ENCODE measurements around the gene LY86. TPM values are rescaled to one million over a fixed set of nuclear protein-coding genes. Genes with fewer than 3 reads are reported as not detected.
"Not testable (repeated sequence)": the region's sequence is repeated elsewhere in the genome, so short reads cannot be mapped to it uniquely, and the experiment has no call there.

The LY86 gene
- total and polyA plus RNA-seq, 2 donors = 13.4 to 17.1 TPM

DNA sequence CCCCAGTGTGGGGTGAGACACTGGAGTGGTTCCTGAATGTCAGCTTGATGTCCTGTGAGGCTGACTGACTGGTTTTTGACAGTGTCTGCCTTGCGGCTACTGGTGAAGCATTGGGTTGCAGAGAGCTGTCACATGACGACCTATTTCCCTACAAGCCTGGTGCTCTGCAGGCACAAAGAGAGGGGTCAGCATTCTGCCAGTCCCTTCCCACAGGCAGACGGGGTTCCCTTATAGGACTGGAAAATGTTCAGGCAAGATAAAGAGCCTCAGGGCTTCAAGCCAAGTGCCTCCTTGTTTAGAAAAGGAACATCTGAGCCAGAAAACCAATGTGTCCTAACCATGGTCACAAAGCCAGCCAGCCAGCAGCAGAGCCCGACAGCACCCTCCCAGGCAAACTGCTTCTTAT lies 11.0 kb downstream of the LY86 start:
- Histone ChIP-seq H3K4me3 (ENCODE audit: low read length in 2 of 2) (no peak overlapping the region), H3K27ac (ENCODE audit: low read depth in 1 of 2, low read length in 1 of 2) (no peak overlapping the region), H3K4me1 (ENCODE audit: control insufficient read depth in 2 of 2, insufficient read depth in 2 of 2, low read length in 2 of 2) (peaks cover 0 to 31% of the 10 kb centered on the region in 2 donors), H3K9me3 (ENCODE audit: control insufficient read depth in 2 of 2, insufficient read depth in 1 of 2, low read length in 1 of 2) (no peaks in the 10 kb centered on the region), H3K27me3 (ENCODE audit: control insufficient read depth in 2 of 2, insufficient read depth in 1 of 2, low read length in 1 of 2) (no peaks in the 10 kb centered on the region), H3K36me3 (ENCODE audit: control insufficient read depth in 2 of 2, insufficient read depth in 2 of 2, low read length in 1 of 2) (no peaks in the 10 kb centered on the region)
- WGBS = 94% methylated on average over 4 of the region's 4 CpGs
- no peak for DNase-seq (ENCODE audit: low read depth in 6 of 9, low spot score in 9 of 9)

- WGBS = 82% methylated on average over 4 of the region's 4 CpGs
- H3K27me3 ChIP-seq (ENCODE audit: control insufficient read depth in 2 of 2, insufficient read depth in 1 of 2, low read length in 1 of 2) = no peaks in the 10 kb centered on the region
- H3K4me3 ChIP-seq (ENCODE audit: low read length in 2 of 2) = no peak overlapping the region
- no peak overlapping the region for H3K27ac ChIP-seq (ENCODE audit: low read depth in 1 of 2, low read length in 1 of 2)
- H3K9me3 ChIP-seq (ENCODE audit: control insufficient read depth in 2 of 2, insufficient read depth in 1 of 2, low read length in 1 of 2) = peaks cover 0 to under 1% of the 10 kb centered on the region in 2 donors
- no peak for DNase-seq (ENCODE audit: low read depth in 6 of 9, low spot score in 9 of 9)
- H3K4me1 ChIP-seq (ENCODE audit: control insufficient read depth in 2 of 2, insufficient read depth in 2 of 2, low read length in 2 of 2) = peaks cover 0 to 23% of the 10 kb centered on the region in 2 donors
- H3K36me3 ChIP-seq (ENCODE audit: control insufficient read depth in 2 of 2, insufficient read depth in 2 of 2, low read length in 1 of 2) = no peaks in the 10 kb centered on the region
These were observed 12.4 kb downstream of the LY86 start for GRCh38 chr6:6600875-6601274.

GRCh38 chr6:6602262-6602661 lies 13.7 kb downstream of the LY86 start:
- Histone ChIP-seq H3K4me1 (ENCODE audit: control insufficient read depth in 2 of 2, insufficient read depth in 2 of 2, low read length in 2 of 2) (peaks cover 0 to 12% of the 10 kb centered on the region in 2 donors), H3K27me3 (ENCODE audit: control insufficient read depth in 2 of 2, insufficient read depth in 1 of 2, low read length in 1 of 2) (no peaks in the 10 kb centered on the region), H3K4me3 (ENCODE audit: low read length in 2 of 2) (no peak overlapping the region), H3K27ac (ENCODE audit: low read depth in 1 of 2, low read length in 1 of 2) (no peak overlapping the region), H3K36me3 (ENCODE audit: control insufficient read depth in 2 of 2, insufficient read depth in 2 of 2, low read length in 1 of 2) (no peaks in the 10 kb centered on the region), H3K9me3 (ENCODE audit: control insufficient read depth in 2 of 2, insufficient read depth in 1 of 2, low read length in 1 of 2) (peaks cover 0 to 5% of the 10 kb centered on the region in 2 donors)
- 97% methylated on average over 5 of the region's 5 CpGs for WGBS
- DNase-seq (ENCODE audit: low read depth in 6 of 9, low spot score in 9 of 9) = no peak

GRCh38 chr6:6603317-6603716 lies 14.8 kb downstream of the LY86 start:
- Histone ChIP-seq H3K36me3 (ENCODE audit: control insufficient read depth in 2 of 2, insufficient read depth in 2 of 2, low read length in 1 of 2) (no peaks in the 10 kb centered on the region), H3K4me3 (ENCODE audit: low read length in 2 of 2) (no peak overlapping the region), H3K4me1 (ENCODE audit: control insufficient read depth in 2 of 2, insufficient read depth in 2 of 2, low read length in 2 of 2) (peaks cover 0 to 10% of the 10 kb centered on the region in 2 donors), H3K27me3 (ENCODE audit: control insufficient read depth in 2 of 2, insufficient read depth in 1 of 2, low read length in 1 of 2) (no peaks in the 10 kb centered on the region), H3K9me3 (ENCODE audit: control insufficient read depth in 2 of 2, insufficient read depth in 1 of 2, low read length in 1 of 2) (peaks cover 0 to 5% of the 10 kb centered on the region in 2 donors), H3K27ac (ENCODE audit: low read depth in 1 of 2, low read length in 1 of 2) (no peak overlapping the region)
- WGBS = 96% methylated on average over 1 of the region's 1 CpG
- no peak for DNase-seq (ENCODE audit: low read depth in 6 of 9, low spot score in 9 of 9)

DNA sequence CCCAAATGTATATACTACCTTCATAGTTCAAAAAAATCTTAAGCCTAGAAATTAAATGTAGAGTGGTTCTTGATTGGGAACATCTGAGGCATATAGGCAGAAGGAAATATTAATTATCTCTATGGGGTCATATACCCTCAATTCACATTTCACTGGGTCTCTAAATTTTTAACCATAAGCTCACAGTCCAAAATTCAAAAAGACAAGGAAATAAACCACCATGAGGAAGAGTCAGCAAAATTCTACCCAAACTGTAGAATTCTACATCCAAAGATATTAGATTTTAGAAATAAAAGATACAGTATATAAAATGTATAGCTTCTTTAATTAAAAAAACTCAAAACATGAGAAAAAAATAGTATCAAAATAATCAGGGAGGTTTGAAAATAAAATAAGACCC lies 15.5 kb downstream of the LY86 start:
- H3K27ac ChIP-seq (ENCODE audit: low read depth in 1 of 2, low read length in 1 of 2) = no peak overlapping the region
- peaks cover 0 to 15% of the 10 kb centered on the region in 2 donors for H3K4me1 ChIP-seq (ENCODE audit: control insufficient read depth in 2 of 2, insufficient read depth in 2 of 2, low read length in 2 of 2)
- H3K4me3 ChIP-seq (ENCODE audit: low read length in 2 of 2) = no peak overlapping the region
- no peaks in the 10 kb centered on the region for H3K27me3 ChIP-seq (ENCODE audit: control insufficient read depth in 2 of 2, insufficient read depth in 1 of 2, low read length in 1 of 2)
- no peak for DNase-seq (ENCODE audit: low read depth in 6 of 9, low spot score in 9 of 9)
- H3K9me3 ChIP-seq (ENCODE audit: control insufficient read depth in 2 of 2, insufficient read depth in 1 of 2, low read length in 1 of 2) = peaks cover 0 to 5% of the 10 kb centered on the region in 2 donors
- H3K36me3 ChIP-seq (ENCODE audit: control insufficient read depth in 2 of 2, insufficient read depth in 2 of 2, low read length in 1 of 2) = no peaks in the 10 kb centered on the region

GRCh38 chr6:6604566-6604965 lies 16.0 kb downstream of the LY86 start:
- Histone ChIP-seq H3K9me3 (ENCODE audit: control insufficient read depth in 2 of 2, insufficient read depth in 1 of 2, low read length in 1 of 2) (peaks cover 0 to 5% of the 10 kb centered on the region in 2 donors), H3K27me3 (ENCODE audit: control insufficient read depth in 2 of 2, insufficient read depth in 1 of 2, low read length in 1 of 2) (no peaks in the 10 kb centered on the region), H3K4me1 (ENCODE audit: control insufficient read depth in 2 of 2, insufficient read depth in 2 of 2, low read length in 2 of 2) (peaks cover 0 to 17% of the 10 kb centered on the region in 2 donors), H3K27ac (ENCODE audit: low read depth in 1 of 2, low read length in 1 of 2) (no peak overlapping the region), H3K4me3 (ENCODE audit: low read length in 2 of 2) (no peak overlapping the region), H3K36me3 (ENCODE audit: control insufficient read depth in 2 of 2, insufficient read depth in 2 of 2, low read length in 1 of 2) (no peaks in the 10 kb centered on the region)
- WGBS = 10% methylated on average over 3 of the region's 3 CpGs
- no peak for DNase-seq (ENCODE audit: low read depth in 6 of 9, low spot score in 9 of 9)

DNA sequence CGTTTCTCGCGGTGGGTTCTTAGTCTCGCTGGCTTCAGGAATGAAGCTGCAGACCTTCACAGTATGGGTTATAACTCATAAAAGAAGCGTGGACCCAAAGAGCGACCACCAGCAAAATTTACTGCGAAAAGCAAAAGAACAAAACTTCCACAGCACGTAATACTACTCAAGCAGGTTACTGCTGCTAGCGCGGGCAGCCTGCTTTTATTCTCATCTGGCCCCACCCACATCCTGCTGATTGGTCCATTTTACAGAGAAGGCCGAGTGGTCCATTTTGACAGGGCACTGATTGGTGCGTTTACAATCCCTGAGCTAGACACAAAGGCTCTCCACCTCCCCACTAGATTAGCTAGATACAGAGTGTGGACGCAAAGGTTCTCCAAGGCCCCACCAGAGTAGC lies 17.4 kb downstream of the LY86 start:
- WGBS = 79% methylated on average over 13 of the region's 13 CpGs
- no peak overlapping the region for H3K27ac ChIP-seq (ENCODE audit: low read depth in 1 of 2, low read length in 1 of 2)

DNA sequence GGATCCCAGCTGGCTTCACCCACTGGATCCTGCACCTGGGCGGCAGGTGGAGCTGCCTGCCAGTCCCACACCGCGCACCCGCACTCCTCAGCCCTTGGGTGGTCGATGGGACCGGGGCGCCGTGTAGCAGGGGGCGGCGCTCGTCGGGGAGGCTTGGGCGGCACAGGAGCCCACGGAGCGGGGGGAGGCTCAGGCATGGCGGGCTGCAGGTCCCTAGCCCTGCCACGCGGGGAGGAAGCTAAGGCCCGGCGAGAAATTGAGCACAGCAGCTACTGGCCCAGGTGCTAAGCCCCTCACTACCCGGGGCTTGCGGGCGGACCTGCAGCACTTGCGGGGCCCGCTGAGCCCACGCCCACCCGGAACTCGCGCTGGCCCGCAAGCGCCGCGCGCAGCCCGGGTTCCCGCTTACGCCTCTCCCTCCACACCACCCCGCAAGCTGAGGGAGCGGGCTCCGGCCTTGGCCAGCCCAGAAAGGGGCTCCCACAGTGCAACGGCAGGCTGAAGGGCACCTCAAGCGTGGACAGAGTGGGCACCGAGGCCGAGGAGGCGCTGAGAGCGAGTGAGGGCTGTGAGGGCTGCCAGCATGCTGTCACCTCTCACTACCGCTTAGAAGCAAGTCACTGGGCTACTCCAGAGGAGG lies 18.0 kb downstream of the LY86 start:
- DNase-seq (ENCODE audit: low read depth in 6 of 9, low spot score in 9 of 9); H3K4me3 ChIP-seq (ENCODE audit: low read length in 2 of 2): not testable (repeated sequence)
- WGBS = 96% methylated on average over 47 of the region's 47 CpGs

More for the DNA sequence above, 17.4 kb downstream of the LY86 start:
- DNase-seq (ENCODE audit: low read depth in 6 of 9, low spot score in 9 of 9) = no peak
- Histone ChIP-seq H3K4me3 (ENCODE audit: low read length in 2 of 2) (no peak overlapping the region), H3K4me1 (ENCODE audit: control insufficient read depth in 2 of 2, insufficient read depth in 2 of 2, low read length in 2 of 2) (peaks cover 8 to 27% of the 10 kb centered on the region in 2 donors), H3K36me3 (ENCODE audit: control insufficient read depth in 2 of 2, insufficient read depth in 2 of 2, low read length in 1 of 2) (no peaks in the 10 kb centered on the region), H3K9me3 (ENCODE audit: control insufficient read depth in 2 of 2, insufficient read depth in 1 of 2, low read length in 1 of 2) (peaks cover 0 to 5% of the 10 kb centered on the region in 2 donors), H3K27me3 (ENCODE audit: control insufficient read depth in 2 of 2, insufficient read depth in 1 of 2, low read length in 1 of 2) (no peaks in the 10 kb centered on the region)

GRCh38 chr6:6609450-6609849 lies 20.9 kb downstream of the LY86 start:
- peaks cover 23 to 53% of the 10 kb centered on the region in 2 donors for H3K4me1 ChIP-seq (ENCODE audit: control insufficient read depth in 2 of 2, insufficient read depth in 2 of 2, low read length in 2 of 2)
- 92% methylated on average over 2 of the region's 2 CpGs for WGBS
- H3K27ac ChIP-seq (ENCODE audit: low read depth in 1 of 2, low read length in 1 of 2) = peak overlapping the region; percentile 78 to 87
- H3K4me3 ChIP-seq (ENCODE audit: low read length in 2 of 2) = no peak overlapping the region
- no peak for DNase-seq (ENCODE audit: low read depth in 6 of 9, low spot score in 9 of 9)
- peaks cover 0 to 5% of the 10 kb centered on the region in 2 donors for H3K9me3 ChIP-seq (ENCODE audit: control insufficient read depth in 2 of 2, insufficient read depth in 1 of 2, low read length in 1 of 2)
- no peaks in the 10 kb centered on the region for H3K36me3 ChIP-seq (ENCODE audit: control insufficient read depth in 2 of 2, insufficient read depth in 2 of 2, low read length in 1 of 2)
- H3K27me3 ChIP-seq (ENCODE audit: control insufficient read depth in 2 of 2, insufficient read depth in 1 of 2, low read length in 1 of 2) = no peaks in the 10 kb centered on the region

More for the DNA sequence above, 18.0 kb downstream of the LY86 start:
- H3K4me1 ChIP-seq (ENCODE audit: control insufficient read depth in 2 of 2, insufficient read depth in 2 of 2, low read length in 2 of 2) = peaks cover 14 to 34% of the 10 kb centered on the region in 2 donors
- H3K27me3 ChIP-seq (ENCODE audit: control insufficient read depth in 2 of 2, insufficient read depth in 1 of 2, low read length in 1 of 2); H3K27ac ChIP-seq (ENCODE audit: low read depth in 1 of 2, low read length in 1 of 2); H3K36me3 ChIP-seq (ENCODE audit: control insufficient read depth in 2 of 2, insufficient read depth in 2 of 2, low read length in 1 of 2); H3K9me3 ChIP-seq (ENCODE audit: control insufficient read depth in 2 of 2, insufficient read depth in 1 of 2, low read length in 1 of 2): not testable (repeated sequence)

Measured in thymus (tissue), 11 donors.